ENCODE data around the gene FYN. TPM values are rescaled to one million over a fixed set of nuclear protein-coding genes. Genes with fewer than 3 reads are reported as not detected.

Gene FYN
- total and polyA plus RNA-seq, 2 of the 8 experiments (the other 6 are each of a cell fraction or from before 2014, with no cell fraction given), result 46.8 to 97.2 TPM

DNA sequence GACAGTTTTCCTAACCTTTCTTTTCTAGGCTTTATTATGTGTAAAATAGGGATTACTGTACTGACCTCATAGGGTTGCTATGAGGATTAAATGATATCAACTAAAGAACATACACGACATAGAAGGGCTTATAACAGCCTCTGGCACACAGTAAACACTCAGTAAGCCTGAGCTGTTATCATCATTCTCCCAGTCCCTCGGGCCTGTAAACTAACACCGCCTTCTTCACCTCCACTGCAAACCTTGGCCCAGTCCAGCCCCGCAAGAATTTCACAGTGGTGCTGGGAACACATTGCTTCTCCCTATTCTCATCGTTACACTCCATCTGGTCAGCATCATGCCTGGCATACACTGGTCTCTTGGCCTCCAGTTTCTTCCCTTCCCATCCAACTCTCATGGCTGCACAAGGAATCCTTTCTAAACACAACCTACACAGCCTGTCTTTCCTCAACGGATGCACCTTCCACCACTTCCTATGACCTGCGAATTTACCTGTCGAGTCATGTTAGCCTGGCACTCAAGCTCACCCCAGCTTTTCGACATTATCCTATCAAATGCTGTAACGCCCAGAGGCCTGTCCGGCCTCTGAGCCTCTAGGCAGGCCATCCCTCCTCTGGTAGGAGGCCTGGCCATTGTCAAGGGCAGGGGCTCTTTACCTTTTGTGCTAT, 92.1 kb downstream of the FYN start:
- H4K8ac ChIP-seq (ENCODE audit: extremely low read depth, insufficient read depth, low read length), result no peak overlapping the region
- H3K23ac ChIP-seq (ENCODE audit: insufficient read length), result no peak overlapping the region
- no peaks in the 10 kb centered on the region for H3K36me3 ChIP-seq (ENCODE audit: control insufficient read depth in 2 of 4, insufficient read depth in 4 of 4, low read length in 3 of 4)
- H4K5ac ChIP-seq (ENCODE audit: insufficient read length, low read depth, low read length), result no peak overlapping the region
- H2AK5ac ChIP-seq (ENCODE audit: low read depth, low read length), result no peak overlapping the region; the same call in 1 of the 2 replicates
- H3K4ac ChIP-seq (replicated peaks; ENCODE audit: insufficient read length, low read depth, low read length), result no peak overlapping the region
- ChIA-PET CTCF (ENCODE audit: partially characterized antibody) (interaction anchor here (0.9 to 5.1 kb wide), 6 partner anchors 9 to 64 kb away, joined by 3 to 21 read pairs (median 5); no protein-coding TSS in a partner anchor), POLR2A (ENCODE audit: partially characterized antibody) (no interaction called here)
- no peak overlapping the region for H2AFZ ChIP-seq (ENCODE audit: low read length)
- no peak overlapping the region for H2BK20ac ChIP-seq (ENCODE audit: low read length)
- no peak overlapping the region for H2BK12ac ChIP-seq (ENCODE audit: low read depth, low read length)
- no peak for DNase-seq (ENCODE audit: low read depth in 1 of 2, low spot score in 2 of 2)
- no peak for FAIRE-seq
- 92% methylated on average over 11 of the region's 11 CpGs; no CpG with 5 or more reads in 1 of the 2 experiments for WGBS, 2 experiments (ENCODE audit: extremely low coverage in 1 of 2, insufficient coverage in 1 of 2, insufficient read length in 1 of 2, insufficient replicate concordance in 2 of 2, low coverage in 1 of 2, low lambda C conversion rate in 2 of 2, missing lambda C conversion rate in 1 of 2)
- H3K56ac ChIP-seq (replicated peaks; ENCODE audit: insufficient read length, low read depth, low read length), result no peak overlapping the region
- H3K9ac ChIP-seq (replicated peaks in 1 of 4; ENCODE audit: extremely low read depth in 1 of 4, low read depth in 3 of 4, low read length in 3 of 4), result no peak overlapping the region
- H3K79me1 ChIP-seq (ENCODE audit: low read depth, low read length), result no peaks in the 10 kb centered on the region; the same call in 1 of the 2 replicates
- no peaks in the 10 kb centered on the region; the same call in 1 of the 2 replicates for H3K23me2 ChIP-seq (ENCODE audit: low read depth, low read length)
- H3K27me3 ChIP-seq (replicated peaks in 1 of 4; ENCODE audit: control insufficient read depth in 3 of 4, extremely low read depth in 1 of 4, insufficient read depth in 3 of 4, low read length in 3 of 4), result no peaks in the 10 kb centered on the region
- H3K4me1 ChIP-seq (replicated peaks in 1 of 4; ENCODE audit: control insufficient read depth in 3 of 4, insufficient read depth in 4 of 4, low read length in 3 of 4), result no peaks in the 10 kb centered on the region
- no peaks in the 10 kb centered on the region for H4K20me1 ChIP-seq (replicated peaks in 1 of 2; ENCODE audit: control insufficient read depth in 1 of 2, insufficient read depth in 2 of 2, low read length in 2 of 2)
- H3K4me3 ChIP-seq (ENCODE audit: extremely low read depth in 1 of 4, insufficient read depth in 2 of 4, low read depth in 3 of 4, low read length in 4 of 4), result no peak overlapping the region
- no peak overlapping the region for H4K91ac ChIP-seq (replicated peaks; ENCODE audit: insufficient read length, low read length)
- no peak overlapping the region for H2BK15ac ChIP-seq (ENCODE audit: low read length)
- 0 out of 2 replicates have a peak overlapping the region, but pooled peaks have one; percentile 13 for H3K27ac ChIP-seq (ENCODE audit: low read depth, low read length)
- no peak overlapping the region for H2BK120ac ChIP-seq (replicated peaks; ENCODE audit: low read depth, low read length)
- H3K4me2 ChIP-seq (ENCODE audit: insufficient read depth in 1 of 2, low read depth in 2 of 2, low read length in 2 of 2), result no peak overlapping the region
- H3K14ac ChIP-seq (ENCODE audit: insufficient read length), result no peak overlapping the region
- H3K79me2 ChIP-seq (ENCODE audit: control insufficient read depth in 1 of 2, insufficient read depth in 2 of 2, low read length in 2 of 2), result no peaks in the 10 kb centered on the region
- no peak overlapping the region for H3K18ac ChIP-seq (ENCODE audit: extremely low read depth, low read length)
- no peaks in the 10 kb centered on the region for H3K9me3 ChIP-seq (ENCODE audit: insufficient read depth in 2 of 2, low read depth in 1 of 2, low read length in 1 of 2)
- H2BK5ac ChIP-seq (ENCODE audit: low read depth, low read length), result no peak overlapping the region; the same call in 1 of the 2 replicates
- TF ChIP-seq, protein P1, sequence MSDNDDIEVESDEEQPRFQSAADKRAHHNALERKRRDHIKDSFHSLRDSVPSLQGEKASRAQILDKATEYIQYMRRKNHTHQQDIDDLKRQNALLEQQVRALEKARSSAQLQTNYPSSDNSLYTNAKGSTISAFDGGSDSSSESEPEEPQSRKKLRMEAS (IDR thresholded peaks at IDR 0.05), result no peak
- TF ChIP-seq SIX5 (IDR thresholded peaks at IDR 0.05; ENCODE audit: low read depth, low read length), result no peak
- TF ChIP-seq TBP (IDR thresholded peaks at IDR 0.05; ENCODE audit: low read depth, low read length), result no peak
- TF ChIP-seq, protein P2, sequence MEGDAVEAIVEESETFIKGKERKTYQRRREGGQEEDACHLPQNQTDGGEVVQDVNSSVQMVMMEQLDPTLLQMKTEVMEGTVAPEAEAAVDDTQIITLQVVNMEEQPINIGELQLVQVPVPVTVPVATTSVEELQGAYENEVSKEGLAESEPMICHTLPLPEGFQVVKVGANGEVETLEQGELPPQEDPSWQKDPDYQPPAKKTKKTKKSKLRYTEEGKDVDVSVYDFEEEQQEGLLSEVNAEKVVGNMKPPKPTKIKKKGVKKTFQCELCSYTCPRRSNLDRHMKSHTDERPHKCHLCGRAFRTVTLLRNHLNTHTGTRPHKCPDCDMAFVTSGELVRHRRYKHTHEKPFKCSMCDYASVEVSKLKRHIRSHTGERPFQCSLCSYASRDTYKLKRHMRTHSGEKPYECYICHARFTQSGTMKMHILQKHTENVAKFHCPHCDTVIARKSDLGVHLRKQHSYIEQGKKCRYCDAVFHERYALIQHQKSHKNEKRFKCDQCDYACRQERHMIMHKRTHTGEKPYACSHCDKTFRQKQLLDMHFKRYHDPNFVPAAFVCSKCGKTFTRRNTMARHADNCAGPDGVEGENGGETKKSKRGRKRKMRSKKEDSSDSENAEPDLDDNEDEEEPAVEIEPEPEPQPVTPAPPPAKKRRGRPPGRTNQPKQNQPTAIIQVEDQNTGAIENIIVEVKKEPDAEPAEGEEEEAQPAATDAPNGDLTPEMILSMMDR (IDR thresholded peaks at IDR 0.05; ENCODE audit: control extremely low read depth in 1 of 3, insufficient read depth in 1 of 3, low read depth in 1 of 3, low read length in 3 of 3), result no peak
- TF ChIP-seq CHD1 (IDR thresholded peaks at IDR 0.05; ENCODE audit: low read depth, low read length), result no peak
- no peak; the same call in 1 of the 2 replicates for TF ChIP-seq BACH1 (IDR thresholded peaks at IDR 0.05; ENCODE audit: low read length)
- TF ChIP-seq SIN3A (conservative IDR thresholded peaks at IDR 0.05 in 1 of 2, IDR thresholded peaks at IDR 0.05 in 1 of 2; ENCODE audit: low read depth in 1 of 2, low read length in 2 of 2), result no peak
- TF ChIP-seq, protein P3, sequence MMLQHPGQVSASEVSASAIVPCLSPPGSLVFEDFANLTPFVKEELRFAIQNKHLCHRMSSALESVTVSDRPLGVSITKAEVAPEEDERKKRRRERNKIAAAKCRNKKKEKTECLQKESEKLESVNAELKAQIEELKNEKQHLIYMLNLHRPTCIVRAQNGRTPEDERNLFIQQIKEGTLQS (IDR thresholded peaks at IDR 0.05; ENCODE audit: insufficient read depth, low read depth, low read length), result no peak
- TF ChIP-seq KDM1A (IDR thresholded peaks at IDR 0.05; ENCODE audit: borderline replicate concordance, low read length), result no peak
